Right atrium auricular region (tissue), 2 donors: ENCODE results near the gene CFAP410. TPM values are rescaled to one million over a fixed set of nuclear protein-coding genes. Genes with fewer than 3 reads are reported as not detected.

Source experiments
- DNase-seq: peaks from one replicate; pipeline ENCODE4 v3.0.0-alpha.2; 2019; ENCODE audit warnings: low spot score
- H3K27ac ChIP-seq, 2 donors: fragments of 200-600 bp; sonication (generic); 1 replicate in 1 of 2; 2 replicates in 1 of 2; pipeline ENCODE4 v1.5.1; 2016 to 2019
- H3K27me3 ChIP-seq, 2 donors: fragments of 200-600 bp; sonication (generic); one replicate each; pipeline versions ENCODE4 v1.5.1 to v1.6.0; 2017 to 2019
- H3K36me3 ChIP-seq: fragments of 200-600 bp; sonication (generic); one replicate; pipeline ENCODE4 v1.5.1; 2016
- H3K4me1 ChIP-seq, 2 donors: fragments of 200-600 bp; sonication (generic); one replicate each; pipeline versions ENCODE4 v1.5.1 to v1.6.0; 2017 to 2019
- H3K4me3 ChIP-seq, 2 donors: fragments of 200-600 bp; sonication (generic); 1 replicate in 1 of 2; 2 replicates in 1 of 2; pipeline ENCODE4 v1.5.1; 2017 to 2019; ENCODE audit warnings: mild to moderate bottlenecking in 1 of 2, moderate library complexity in 1 of 2
- H3K9me3 ChIP-seq, 2 donors: fragments of 200-600 bp; sonication (generic); one replicate each; pipeline ENCODE4 v1.5.1; 2019
- total RNA-seq, 2 donors: library from RNA; depleted of rRNA; stranded (reverse); fragments of >200 nt; gene quantifications; one replicate each; pipeline ENCODE4 v1.1.0, GENCODE V29; 2016
- TF ChIP-seq, protein P1 (sequence below), 2 donors: fragments of 200-600 bp; sonication (generic); IDR thresholded peaks; one replicate each; pipeline ENCODE4 v1.5.1; 2019; ENCODE audit warnings: antibody characterized with exemption in 2 of 2

CFAP410 gene
- total RNA-seq, 2 donors from 2014 or later = 21.4 to 23.2 TPM

DNA sequence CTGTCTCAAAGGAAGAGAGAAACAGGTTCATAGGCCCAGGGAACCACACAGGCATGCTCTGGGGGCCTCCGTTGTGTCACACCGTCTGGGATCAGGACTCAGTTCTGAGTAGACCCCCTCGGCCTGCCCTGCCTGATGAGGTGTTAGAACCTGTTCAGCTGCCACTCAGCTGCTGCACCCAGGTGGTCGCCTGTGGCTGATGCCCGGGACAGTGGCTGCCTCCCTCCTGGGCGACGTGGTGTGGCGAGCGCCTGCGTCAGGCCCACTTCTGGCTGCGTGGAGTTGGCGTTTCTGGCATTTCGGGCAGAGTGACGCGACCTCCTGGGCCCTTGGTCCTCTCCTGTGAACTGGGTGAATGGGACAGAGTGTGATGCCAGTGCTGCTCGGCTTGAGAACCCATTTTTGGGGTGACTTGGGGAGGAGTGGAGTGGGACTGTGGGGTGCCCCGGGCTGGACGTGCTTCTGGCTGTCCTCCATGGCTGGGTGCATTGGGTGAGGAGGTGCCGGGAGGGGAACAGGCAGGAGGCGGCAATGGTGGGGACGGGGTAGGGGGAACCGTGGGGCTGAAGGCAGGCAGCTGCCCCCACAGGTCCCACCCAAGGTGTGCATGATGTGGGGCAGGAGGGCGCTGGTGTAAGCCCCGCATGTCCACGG lies 10.8 kb downstream of the CFAP410 start:
- H3K36me3 ChIP-seq = peaks cover 37% of the 10 kb centered on the region
- no peaks in the 10 kb centered on the region for H3K27me3 ChIP-seq
- no peak for DNase-seq
- no peaks in the 10 kb centered on the region for H3K9me3 ChIP-seq
- no peak overlapping the region for H3K27ac ChIP-seq
- no peak overlapping the region for H3K4me3 ChIP-seq
- H3K4me1 ChIP-seq = no peaks in the 10 kb centered on the region
- TF ChIP-seq, protein P1, sequence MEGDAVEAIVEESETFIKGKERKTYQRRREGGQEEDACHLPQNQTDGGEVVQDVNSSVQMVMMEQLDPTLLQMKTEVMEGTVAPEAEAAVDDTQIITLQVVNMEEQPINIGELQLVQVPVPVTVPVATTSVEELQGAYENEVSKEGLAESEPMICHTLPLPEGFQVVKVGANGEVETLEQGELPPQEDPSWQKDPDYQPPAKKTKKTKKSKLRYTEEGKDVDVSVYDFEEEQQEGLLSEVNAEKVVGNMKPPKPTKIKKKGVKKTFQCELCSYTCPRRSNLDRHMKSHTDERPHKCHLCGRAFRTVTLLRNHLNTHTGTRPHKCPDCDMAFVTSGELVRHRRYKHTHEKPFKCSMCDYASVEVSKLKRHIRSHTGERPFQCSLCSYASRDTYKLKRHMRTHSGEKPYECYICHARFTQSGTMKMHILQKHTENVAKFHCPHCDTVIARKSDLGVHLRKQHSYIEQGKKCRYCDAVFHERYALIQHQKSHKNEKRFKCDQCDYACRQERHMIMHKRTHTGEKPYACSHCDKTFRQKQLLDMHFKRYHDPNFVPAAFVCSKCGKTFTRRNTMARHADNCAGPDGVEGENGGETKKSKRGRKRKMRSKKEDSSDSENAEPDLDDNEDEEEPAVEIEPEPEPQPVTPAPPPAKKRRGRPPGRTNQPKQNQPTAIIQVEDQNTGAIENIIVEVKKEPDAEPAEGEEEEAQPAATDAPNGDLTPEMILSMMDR (IDR thresholded peaks at IDR 0.05) = no peak

DNA sequence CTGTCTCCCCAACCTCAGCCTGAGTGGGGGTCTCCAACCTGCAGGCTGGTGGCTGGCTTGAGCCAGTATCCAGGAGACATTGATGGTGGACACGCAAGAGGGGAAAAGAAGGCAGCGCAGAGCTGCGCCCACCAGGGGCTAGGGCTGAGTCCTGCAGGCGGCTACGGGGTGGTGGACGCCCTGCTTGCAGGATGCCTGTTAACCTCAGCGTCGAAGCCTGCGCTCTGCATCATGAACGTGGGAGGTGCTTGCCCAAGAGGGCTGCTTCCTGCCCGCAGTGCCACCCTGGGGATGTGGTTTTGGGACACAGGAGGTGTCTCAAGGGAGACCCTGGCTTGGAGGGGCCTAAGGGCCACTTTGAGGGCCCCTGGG lies 11.6 kb downstream of the CFAP410 start:
- Histone ChIP-seq H3K9me3 (no peaks in the 10 kb centered on the region), H3K27me3 (no peaks in the 10 kb centered on the region), H3K36me3 (peaks cover 40% of the 10 kb centered on the region), H3K4me1 (no peaks in the 10 kb centered on the region), H3K27ac (no peak overlapping the region), H3K4me3 (no peak overlapping the region)
- no peak for DNase-seq
- TF ChIP-seq, protein P1 (IDR thresholded peaks at IDR 0.05) = no peak

DNA sequence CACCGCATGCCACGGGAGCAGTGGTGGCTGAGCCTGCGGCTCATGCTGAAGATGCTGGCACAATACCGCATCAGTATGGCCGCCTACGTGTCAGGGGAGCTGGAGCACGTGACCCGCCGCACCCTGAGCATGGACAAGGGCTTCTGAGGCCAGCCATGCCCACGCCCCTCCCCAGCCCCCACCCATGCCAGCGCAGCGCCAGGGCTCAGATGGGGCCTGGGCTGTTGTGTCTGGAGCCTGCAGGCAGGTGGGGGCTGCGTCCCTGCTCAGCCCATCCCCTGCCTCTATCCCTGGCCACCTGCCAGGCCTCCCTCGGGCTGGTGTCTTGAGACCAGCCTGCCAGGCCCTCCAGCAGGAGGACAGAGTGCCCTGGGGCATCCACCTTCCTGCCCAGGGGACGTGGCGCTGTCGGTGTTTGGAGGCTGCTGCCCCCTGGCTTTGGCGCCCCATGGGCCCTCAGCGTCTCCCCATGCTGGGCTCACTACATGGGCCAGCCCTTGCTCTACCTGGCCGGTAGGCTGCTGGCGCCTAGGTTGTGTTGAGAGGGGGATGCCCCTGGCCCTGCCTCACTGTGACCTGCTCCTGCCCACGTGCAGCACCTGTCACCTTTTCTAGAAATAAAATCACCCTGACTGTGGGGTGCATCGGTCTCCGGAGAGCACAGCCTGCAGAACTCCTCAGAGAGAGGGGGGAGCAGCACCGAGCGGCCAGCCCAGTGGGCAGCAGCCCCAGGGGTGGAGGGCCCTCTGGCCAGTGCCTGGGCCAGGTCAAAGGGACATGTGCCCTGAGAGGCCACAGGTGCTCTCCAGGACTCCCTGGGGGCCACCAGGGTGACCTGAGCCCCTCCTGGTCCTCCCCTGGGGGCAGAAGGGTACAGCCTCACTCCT lies 12.2 kb downstream of the CFAP410 start:
- H3K27me3 ChIP-seq = no peaks in the 10 kb centered on the region
- H3K36me3 ChIP-seq = peaks cover 43% of the 10 kb centered on the region
- H3K4me3 ChIP-seq = no peak overlapping the region
- H3K4me1 ChIP-seq = no peaks in the 10 kb centered on the region
- TF ChIP-seq, protein P1 (IDR thresholded peaks at IDR 0.05) = no peak
- H3K27ac ChIP-seq = no peak overlapping the region
- no peaks in the 10 kb centered on the region for H3K9me3 ChIP-seq
- DNase-seq = no peak

DNA sequence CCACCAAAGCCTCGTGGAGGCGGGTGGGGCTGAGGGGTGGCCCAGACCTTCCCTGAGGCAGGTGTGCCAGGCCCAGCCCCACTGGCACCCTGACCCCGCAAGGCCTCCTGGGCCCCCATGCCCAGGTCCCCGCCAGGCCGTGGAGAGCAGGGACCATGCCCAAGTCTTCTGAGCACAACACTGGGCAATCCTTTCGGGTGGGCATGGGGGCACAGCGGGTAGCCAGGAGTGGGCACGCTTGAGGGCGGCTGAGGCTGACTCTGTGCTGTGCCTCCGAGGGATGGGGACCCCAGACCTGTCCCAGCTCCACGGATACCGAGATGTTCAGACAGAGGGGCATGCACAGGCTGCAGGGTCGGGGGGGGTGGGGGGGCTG lies 12.9 kb downstream of the CFAP410 start:
- no peaks in the 10 kb centered on the region for H3K4me1 ChIP-seq
- H3K4me3 ChIP-seq = no peak overlapping the region
- H3K27ac ChIP-seq = no peak overlapping the region
- DNase-seq = no peak
- no peaks in the 10 kb centered on the region for H3K9me3 ChIP-seq
- TF ChIP-seq, protein P1 (IDR thresholded peaks at IDR 0.05) = no peak
- H3K27me3 ChIP-seq = no peaks in the 10 kb centered on the region
- H3K36me3 ChIP-seq = peaks cover 43% of the 10 kb centered on the region

DNA sequence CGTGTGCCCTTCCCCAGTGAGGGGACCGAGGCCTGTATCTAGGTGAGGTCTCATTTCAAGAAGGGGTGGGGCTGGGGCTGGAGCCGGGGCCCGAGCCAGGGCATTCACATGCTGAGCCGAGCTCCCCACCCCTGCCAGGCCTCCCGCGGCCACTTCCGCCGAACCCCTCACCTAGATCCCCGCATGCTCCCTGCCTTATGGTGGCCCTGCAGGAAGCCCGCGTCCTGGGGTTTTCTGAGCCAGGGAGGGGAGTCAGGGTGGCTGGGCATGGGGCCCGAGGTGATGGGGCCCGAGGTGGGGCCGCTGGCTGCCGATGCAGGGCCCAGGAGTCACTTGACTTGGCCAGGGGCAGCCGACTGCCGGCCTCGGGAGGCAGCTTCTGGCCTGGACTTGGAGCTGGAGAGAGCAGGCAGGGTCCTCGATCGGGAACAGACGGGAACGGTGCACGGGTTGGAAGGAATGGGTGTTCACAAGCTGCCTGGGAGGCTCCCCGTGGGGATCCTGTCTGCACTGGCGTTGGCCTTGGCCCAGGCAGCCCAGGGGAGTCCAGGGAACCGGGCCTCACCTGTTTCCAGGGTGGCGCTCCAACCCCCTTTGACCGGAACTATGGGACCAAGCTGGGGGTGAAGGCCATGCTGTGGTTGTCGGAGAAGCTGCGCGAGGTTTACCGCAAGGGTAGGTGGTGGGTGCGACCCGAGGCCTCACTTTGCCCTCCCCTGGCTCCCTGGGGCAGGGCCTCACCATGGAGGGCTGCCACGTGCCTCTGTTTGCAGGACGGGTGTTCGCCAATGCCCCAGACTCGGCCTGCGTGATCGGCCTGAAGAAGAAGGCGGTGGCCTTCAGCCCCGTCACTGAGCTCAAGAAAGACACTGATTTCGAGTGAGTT lies 13.6 kb downstream of the CFAP410 start:
- Histone ChIP-seq H3K27me3 (no peaks in the 10 kb centered on the region), H3K36me3 (peaks cover 43% of the 10 kb centered on the region), H3K27ac (no peak overlapping the region), H3K9me3 (no peaks in the 10 kb centered on the region), H3K4me3 (no peak overlapping the region), H3K4me1 (no peaks in the 10 kb centered on the region)
- TF ChIP-seq, protein P1 (IDR thresholded peaks at IDR 0.05) = no peak
- no peak for DNase-seq
